Activated T-helper 2 cell treated with anti-CD3 and anti-CD28 coated beads, Interferon-gamma antibody, Interleukin-2, Interleukin-4, amounts not matched to agents 10 μg/mL and 5 μg/mL and 100 μg/mL, durations not matched to agents 14 hours and 24 hours and 36 hours (primary cell): ENCODE measurements around the gene GPR142. TPM values are rescaled to one million over a fixed set of nuclear protein-coding genes. Genes with fewer than 3 reads are reported as not detected.
"Not testable (repeated sequence)": the region's sequence is repeated elsewhere in the genome, so short reads cannot be mapped to it uniquely, and the experiment has no call there.

Source experiments
- DNase-seq: peaks from one replicate; pipeline ENCODE4 v3.0.0; 2021; ENCODE audit warnings: low spot score
- H3K27ac Mint-ChIP-seq: one replicate; pipeline ENCODE4 v1.8.0; 2021; ENCODE audit warnings: mixed read lengths
- H3K27me3 Mint-ChIP-seq: one replicate; pipeline ENCODE4 v1.8.0; 2021; ENCODE audit warnings: low read depth, mixed read lengths
- H3K36me3 Mint-ChIP-seq: one replicate; pipeline ENCODE4 v1.8.0; 2021; ENCODE audit warnings: low read depth, mixed read lengths
- H3K4me1 Mint-ChIP-seq: one replicate; pipeline ENCODE4 v1.8.0; 2021; ENCODE audit warnings: low read depth, mixed read lengths
- H3K4me3 Mint-ChIP-seq: one replicate; pipeline ENCODE4 v1.8.0; 2021; ENCODE audit warnings: low read depth, mild to moderate bottlenecking, moderate library complexity, mixed read lengths
- H3K9me3 Mint-ChIP-seq: one replicate; pipeline ENCODE4 v1.8.0; 2021; ENCODE audit warnings: mixed read lengths
- intact Hi-C: fragments of 100-400 bp; cut with micrococcal nuclease; formaldehyde crosslinking; loops from one replicate; pipeline ENCODE4 v1.15.1; 2023
- total RNA-seq: library from RNA; stranded (reverse); gene quantifications from 2 replicates; pipeline ENCODE4 v1.2.3, GENCODE V29; 2022

Gene GPR142
- total RNA-seq, 1 donor from 2014 or later, result not detected

DNA sequence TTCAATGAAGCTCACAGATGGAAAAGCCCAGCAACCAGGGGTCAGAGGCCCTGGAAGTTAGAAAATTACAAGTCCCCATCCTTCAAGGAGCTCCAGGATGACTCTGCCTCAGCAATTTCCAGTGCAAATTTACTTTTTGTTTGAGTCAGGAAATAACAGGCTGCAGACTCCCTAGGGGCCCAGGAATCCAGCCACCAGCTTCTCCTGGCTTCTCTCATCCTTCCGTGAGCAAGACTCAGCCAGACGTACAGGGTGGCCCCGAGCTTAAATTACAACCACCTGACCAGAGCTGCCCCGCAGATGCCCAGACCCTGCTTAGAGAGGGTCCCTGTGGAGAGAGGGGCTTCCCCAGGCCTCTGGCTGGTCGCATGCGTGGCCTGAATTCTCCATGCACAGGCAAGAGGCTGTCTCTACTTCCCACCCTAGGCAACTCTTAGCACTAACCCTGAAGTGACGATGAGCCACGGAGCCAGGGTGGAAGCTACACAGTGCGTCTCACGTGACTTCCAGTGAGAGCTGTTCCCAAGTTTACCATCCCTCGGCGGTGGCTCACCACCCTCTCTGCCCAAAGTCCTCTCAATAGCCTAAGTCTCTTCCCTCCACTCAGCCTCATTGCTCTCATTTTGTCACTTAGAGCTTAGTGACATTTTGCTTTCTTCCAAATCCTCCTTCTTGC is 27.1 kb downstream of the GPR142 start:
- intact Hi-C loops, result no loop called here
- Mint-ChIP-seq H3K36me3 (no peaks in the 10 kb centered on the region), H3K9me3 (no peaks in the 10 kb centered on the region), H3K27ac (no peak overlapping the region), H3K27me3 (peaks cover 10% of the 10 kb centered on the region), H3K4me1 (no peaks in the 10 kb centered on the region), H3K4me3 (no peak overlapping the region)
- DNase-seq, result no peak

DNA sequence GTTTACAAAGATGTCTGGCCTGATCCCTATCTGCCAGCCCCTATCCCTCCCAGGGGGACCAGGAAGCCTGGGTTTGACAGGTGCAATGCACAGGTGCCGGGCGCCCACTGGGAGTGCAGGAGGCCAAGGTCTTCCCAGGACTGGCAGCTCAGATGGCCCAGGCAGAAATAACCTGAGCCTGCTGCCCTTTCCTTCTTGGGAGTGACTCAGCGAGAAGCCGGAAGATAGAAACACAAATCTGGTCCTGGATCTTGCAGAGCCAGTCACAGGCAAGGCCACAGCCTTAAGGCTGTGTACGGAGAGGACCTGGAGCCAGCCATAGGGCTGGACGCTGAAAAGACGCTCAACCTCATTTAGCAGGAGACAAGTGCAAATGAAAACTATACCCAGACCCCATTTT is 27.7 kb downstream of the GPR142 start:
- no peaks in the 10 kb centered on the region for H3K9me3 Mint-ChIP-seq
- intact Hi-C loops, result no loop called here
- no peak overlapping the region for H3K27ac Mint-ChIP-seq

DNA sequence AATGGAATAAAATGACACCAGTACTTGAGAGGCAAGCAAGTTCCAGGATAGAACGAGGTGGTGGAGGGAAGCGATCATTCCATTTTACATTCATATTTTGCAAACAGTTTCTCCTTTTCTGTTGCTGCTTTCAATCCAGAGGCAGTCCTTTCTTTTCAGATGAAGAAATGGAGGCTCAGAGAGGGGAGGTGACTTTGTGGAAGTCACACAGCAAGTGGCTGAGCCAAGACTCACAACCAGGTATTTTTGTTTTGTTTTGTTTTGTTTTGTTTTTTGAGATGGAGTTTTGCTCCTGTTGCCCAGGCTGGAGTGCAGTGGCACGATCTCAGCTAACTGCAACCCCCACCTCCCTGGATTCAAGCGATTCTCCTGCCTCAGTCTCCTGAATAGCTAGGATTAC is 29.3 kb downstream of the GPR142 start:
- Mint-ChIP-seq H3K4me3 (no peak overlapping the region), H3K27me3 (peaks cover 6% of the 10 kb centered on the region), H3K27ac (no peak overlapping the region), H3K36me3 (no peaks in the 10 kb centered on the region), H3K9me3 (no peaks in the 10 kb centered on the region), H3K4me1 (no peaks in the 10 kb centered on the region)
- intact Hi-C loops, result no loop called here
- no peak for DNase-seq

More for the DNA sequence above, 27.7 kb downstream of the GPR142 start:
- no peaks in the 10 kb centered on the region for H3K4me1 Mint-ChIP-seq
- H3K27me3 Mint-ChIP-seq, result peaks cover 7% of the 10 kb centered on the region
- DNase-seq, result no peak
- no peaks in the 10 kb centered on the region for H3K36me3 Mint-ChIP-seq
- no peak overlapping the region for H3K4me3 Mint-ChIP-seq

DNA sequence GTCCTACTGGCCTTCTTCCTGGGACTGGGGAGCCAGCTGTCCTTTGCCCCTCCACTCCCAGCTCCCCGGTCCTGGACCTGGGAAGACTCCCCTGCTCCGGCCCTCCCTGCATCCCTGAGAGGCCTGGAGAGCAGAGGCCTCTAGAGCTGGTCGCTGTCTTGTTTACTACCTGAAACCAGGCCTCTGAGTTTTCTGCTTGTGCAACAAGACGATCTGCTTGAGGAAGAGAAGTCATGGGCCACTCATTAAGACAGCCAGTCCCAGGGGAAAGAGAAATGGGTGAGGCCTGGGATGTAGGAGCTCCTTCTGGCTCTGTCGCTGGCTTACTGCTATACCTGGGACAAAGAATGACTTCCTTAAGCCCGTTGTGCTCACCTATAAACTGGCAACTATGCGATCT is 34.7 kb downstream of the GPR142 start:
- no peak for DNase-seq
- Mint-ChIP-seq H3K4me1 (no peaks in the 10 kb centered on the region), H3K4me3 (no peak overlapping the region), H3K27me3 (peaks cover 4% of the 10 kb centered on the region), H3K27ac (no peak overlapping the region), H3K36me3 (no peaks in the 10 kb centered on the region), H3K9me3 (no peaks in the 10 kb centered on the region)
- intact Hi-C loops, result no loop called here

DNA sequence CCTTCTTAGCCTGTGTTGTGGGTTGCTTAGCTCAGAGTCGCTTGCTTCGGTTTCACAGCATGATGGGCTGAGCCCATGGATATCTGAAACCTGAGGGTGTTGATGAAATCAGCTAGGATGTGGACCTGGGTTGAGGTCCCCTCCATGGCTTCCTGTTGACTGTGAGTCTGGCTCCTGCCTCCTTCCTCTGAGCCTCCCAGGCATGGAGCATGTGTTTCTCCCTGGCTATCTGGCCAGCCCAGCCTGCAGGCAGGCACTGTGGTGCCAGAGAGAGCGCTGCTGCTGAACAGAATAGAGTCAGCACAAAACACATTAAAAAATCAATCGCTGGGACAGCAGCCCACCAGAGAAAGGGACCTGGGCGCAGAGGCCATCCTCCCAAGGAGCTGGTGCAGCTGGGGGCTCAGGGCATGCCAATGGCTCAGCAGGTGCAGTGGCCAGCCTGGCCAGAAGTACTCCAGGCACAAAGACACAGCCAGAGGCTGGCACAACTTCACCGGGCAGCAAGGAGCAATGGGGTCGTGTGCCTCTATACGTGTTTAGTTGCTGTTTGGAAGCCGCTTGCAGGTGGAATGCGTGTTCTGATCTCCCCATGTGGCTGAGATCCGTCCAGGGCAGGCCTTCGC is 36.3 kb downstream of the GPR142 start:
- H3K36me3 Mint-ChIP-seq, result no peaks in the 10 kb centered on the region
- H3K27ac Mint-ChIP-seq, result no peak overlapping the region
- no peaks in the 10 kb centered on the region for H3K4me1 Mint-ChIP-seq
- no peak for DNase-seq
- H3K9me3 Mint-ChIP-seq, result no peaks in the 10 kb centered on the region
- H3K4me3 Mint-ChIP-seq, result no peak overlapping the region
- peaks cover 4% of the 10 kb centered on the region for H3K27me3 Mint-ChIP-seq
- intact Hi-C loops, result no loop called here

DNA sequence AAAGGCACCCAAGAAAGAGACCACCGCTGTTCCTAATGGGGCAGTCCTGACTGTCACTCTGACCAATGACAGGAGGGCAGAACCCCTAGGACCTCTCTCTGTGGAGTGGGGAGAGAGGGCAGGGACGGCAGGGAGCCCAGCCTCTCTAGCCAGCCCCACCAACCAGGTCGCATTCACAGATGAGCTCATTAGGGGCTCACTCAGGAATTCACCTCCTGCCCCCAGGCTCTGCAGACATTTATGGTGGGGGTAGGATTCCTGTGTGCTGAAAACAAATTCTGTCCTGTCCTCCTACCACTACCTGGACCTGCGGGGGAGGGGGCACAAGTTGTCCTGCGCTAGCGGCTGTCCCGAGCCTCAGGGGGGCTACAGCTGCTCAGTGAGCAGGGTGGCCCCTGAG is 36.9 kb downstream of the GPR142 start:
- H3K9me3 Mint-ChIP-seq, result no peaks in the 10 kb centered on the region

DNA sequence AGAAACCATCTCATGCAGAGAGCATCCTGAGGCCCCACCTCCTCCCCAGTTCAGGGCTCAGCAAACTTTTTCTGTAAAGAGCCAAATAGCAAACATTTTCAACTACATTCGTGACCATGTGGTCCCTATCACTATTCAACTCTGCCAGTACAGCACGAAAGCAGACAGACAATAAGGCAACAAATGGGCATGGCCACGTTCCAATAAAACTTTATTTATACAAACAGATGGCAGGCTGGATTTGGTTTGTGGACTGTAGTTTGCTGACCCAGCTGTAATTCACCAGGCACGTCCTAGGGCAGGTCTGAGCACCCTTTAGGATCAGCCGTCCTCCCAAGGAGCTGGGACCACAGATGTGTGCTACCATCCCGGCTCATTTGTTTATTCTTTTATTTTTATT is 37.5 kb downstream of the GPR142 start:
- Mint-ChIP-seq H3K27me3 (peaks cover 4% of the 10 kb centered on the region), H3K9me3 (no peaks in the 10 kb centered on the region), H3K4me3 (no peak overlapping the region), H3K4me1 (no peaks in the 10 kb centered on the region), H3K36me3 (no peaks in the 10 kb centered on the region), H3K27ac (no peak overlapping the region)
- no peak for DNase-seq
- intact Hi-C loops, result no loop called here

More for the DNA sequence above, 36.9 kb downstream of the GPR142 start:
- peaks cover 4% of the 10 kb centered on the region for H3K27me3 Mint-ChIP-seq
- H3K36me3 Mint-ChIP-seq, result no peaks in the 10 kb centered on the region
- intact Hi-C loops, result no loop called here
- H3K4me1 Mint-ChIP-seq, result no peaks in the 10 kb centered on the region
- no peak for DNase-seq
- no peak overlapping the region for H3K27ac Mint-ChIP-seq
- no peak overlapping the region for H3K4me3 Mint-ChIP-seq

DNA sequence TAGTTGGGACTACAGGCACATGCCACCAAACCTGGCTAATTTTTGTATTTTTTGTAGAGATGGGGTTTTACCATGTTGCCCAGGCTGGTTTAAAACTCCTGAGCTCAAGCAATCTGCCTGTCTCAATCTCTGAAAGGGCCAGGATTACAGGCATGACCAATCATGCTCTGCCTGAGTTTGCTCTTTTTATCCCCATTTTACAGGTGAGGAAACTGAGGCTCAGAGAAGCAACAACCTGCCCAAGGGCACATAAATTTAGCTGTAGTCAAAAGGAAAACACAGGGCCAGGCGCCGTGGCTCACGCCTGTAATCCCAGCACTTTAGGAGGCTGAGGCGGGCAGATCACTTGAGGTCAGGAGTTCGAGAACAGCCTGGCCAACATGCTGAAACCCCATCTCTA is 38.0 kb downstream of the GPR142 start:
- DNase-seq, H3K27ac Mint-ChIP-seq, H3K4me1 Mint-ChIP-seq, intact Hi-C loops, H3K9me3 Mint-ChIP-seq, H3K4me3 Mint-ChIP-seq, H3K27me3 Mint-ChIP-seq, H3K36me3 Mint-ChIP-seq: not testable (repeated sequence)

DNA sequence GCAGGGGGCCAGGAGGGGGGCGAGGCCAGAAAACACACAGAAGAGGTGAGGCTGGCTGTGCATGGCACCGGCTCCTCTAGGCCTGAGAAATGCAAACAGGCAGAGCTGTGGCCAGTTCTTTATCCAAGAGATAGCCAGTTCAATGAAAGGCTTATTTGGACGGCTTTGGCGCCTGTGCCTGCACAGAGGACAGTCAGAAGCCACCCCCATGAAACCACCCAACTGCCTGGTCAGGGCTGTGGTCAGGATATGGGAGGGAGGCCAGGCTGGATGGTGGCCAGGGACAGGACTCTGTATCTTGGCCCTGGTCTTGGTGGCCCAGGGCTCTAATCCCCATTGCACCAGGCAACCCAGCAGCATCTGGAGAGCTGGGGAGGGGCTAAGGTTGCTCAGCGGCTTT is 40.1 kb downstream of the GPR142 start:
- Mint-ChIP-seq H3K4me3 (no peak overlapping the region), H3K9me3 (no peaks in the 10 kb centered on the region), H3K36me3 (no peaks in the 10 kb centered on the region), H3K4me1 (no peaks in the 10 kb centered on the region), H3K27ac (no peak overlapping the region), H3K27me3 (peaks cover 2% of the 10 kb centered on the region)
- DNase-seq, result no peak
- intact Hi-C loops, result no loop called here

DNA sequence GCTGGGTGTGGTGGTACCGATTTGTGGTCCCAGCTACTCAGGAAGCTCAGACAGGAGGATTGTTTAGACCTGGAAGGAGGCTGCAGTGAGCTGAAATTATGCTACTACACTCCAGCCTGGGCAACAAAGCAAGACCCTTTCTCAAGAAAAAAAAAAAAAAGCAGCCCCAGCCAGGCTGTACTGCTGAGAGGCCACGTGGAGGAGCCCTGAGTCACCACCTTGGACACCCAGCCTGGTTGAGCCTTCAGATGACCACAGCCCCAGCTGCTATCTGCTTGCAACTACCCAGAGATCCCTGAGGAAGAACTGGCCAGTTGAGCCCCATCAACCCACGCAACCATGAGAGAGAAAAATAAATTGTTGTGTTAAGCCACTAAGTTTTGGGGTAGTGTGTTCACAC is 41.0 kb downstream of the GPR142 start:
- DNase-seq, result no peak
- no peaks in the 10 kb centered on the region for H3K9me3 Mint-ChIP-seq
- H3K27ac Mint-ChIP-seq, result no peak overlapping the region
- H3K4me3 Mint-ChIP-seq, result no peak overlapping the region
- no peaks in the 10 kb centered on the region for H3K4me1 Mint-ChIP-seq
- intact Hi-C loops, result no loop called here
- no peaks in the 10 kb centered on the region for H3K36me3 Mint-ChIP-seq
- H3K27me3 Mint-ChIP-seq, result peaks cover 2% of the 10 kb centered on the region

DNA sequence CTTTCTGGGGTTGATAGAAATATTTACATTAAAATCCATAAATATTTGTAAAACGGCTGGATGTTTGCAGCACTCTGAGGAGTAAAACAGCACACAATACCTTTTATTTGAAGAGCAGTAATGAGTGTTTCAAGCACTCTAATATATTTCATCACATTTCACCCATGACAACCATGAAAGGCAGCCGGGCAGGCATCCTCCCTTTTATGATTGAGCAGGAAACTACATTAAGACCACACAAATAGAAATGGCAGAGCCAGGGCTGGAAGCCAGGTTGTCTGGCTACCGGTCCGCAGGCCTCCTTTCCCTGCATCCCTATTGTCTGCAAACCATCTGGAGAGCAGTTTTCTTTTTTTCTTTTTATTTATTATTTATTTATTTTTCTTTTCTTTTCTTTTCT is 41.5 kb downstream of the GPR142 start:
- Mint-ChIP-seq H3K9me3 (no peaks in the 10 kb centered on the region), H3K27ac (no peak overlapping the region), H3K4me3 (no peak overlapping the region), H3K36me3 (no peaks in the 10 kb centered on the region), H3K27me3 (peaks cover 2% of the 10 kb centered on the region), H3K4me1 (no peaks in the 10 kb centered on the region)
- DNase-seq, result no peak
- intact Hi-C loops, result no loop called here

DNA sequence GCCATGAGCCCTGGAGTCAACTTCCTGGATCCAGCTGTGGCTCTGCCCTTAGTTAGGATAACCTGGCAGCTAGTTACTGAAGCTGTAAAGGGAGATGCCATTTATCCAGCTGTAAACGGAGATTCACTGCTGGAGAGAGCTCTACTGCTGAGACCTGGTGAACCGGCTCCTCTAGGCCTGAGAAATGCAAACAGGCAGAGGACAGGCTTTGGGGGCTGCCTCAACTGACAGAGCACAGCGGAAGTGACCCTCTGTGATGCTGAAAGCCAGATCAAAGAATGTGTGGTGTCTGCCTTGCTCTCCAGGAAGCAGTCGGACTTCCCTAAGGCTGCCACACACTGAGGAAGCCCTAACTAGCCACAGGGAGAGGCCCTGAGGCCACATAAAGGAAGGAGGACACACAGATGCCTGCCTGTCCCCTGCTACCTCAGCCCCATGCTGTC is 42.7 kb downstream of the GPR142 start:
- no peak overlapping the region for H3K4me3 Mint-ChIP-seq
- no peaks in the 10 kb centered on the region for H3K9me3 Mint-ChIP-seq

DNA sequence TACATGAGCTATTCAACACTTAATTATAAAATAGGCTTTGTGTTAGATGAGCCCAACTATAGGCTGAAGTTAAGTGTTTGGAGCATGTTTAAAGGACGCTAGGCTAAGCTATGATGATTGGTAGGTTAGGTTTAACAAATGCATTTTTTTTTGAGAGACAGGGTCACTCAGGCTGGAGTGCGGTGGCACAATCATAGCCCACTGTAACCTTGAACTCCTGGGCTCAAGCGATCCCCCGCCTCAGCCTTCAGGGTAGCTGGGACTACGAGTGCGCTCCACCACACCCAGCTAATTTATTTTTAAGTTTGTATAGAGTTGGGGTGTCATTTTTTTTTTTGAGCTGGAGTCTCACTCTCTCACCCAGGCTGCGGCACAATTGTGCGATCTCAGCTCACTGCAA is 45.3 kb downstream of the GPR142 start:
- no peaks in the 10 kb centered on the region for H3K36me3 Mint-ChIP-seq
- peaks cover 2% of the 10 kb centered on the region for H3K27me3 Mint-ChIP-seq
- no peaks in the 10 kb centered on the region for H3K9me3 Mint-ChIP-seq
- intact Hi-C loops, result no loop called here
- no peak overlapping the region for H3K4me3 Mint-ChIP-seq
- peaks cover 4% of the 10 kb centered on the region for H3K4me1 Mint-ChIP-seq
- no peak overlapping the region for H3K27ac Mint-ChIP-seq
- no peak for DNase-seq

More for the DNA sequence above, 42.7 kb downstream of the GPR142 start:
- no peak overlapping the region for H3K27ac Mint-ChIP-seq
- no peak for DNase-seq
- intact Hi-C loops, result no loop called here
- H3K36me3 Mint-ChIP-seq, result no peaks in the 10 kb centered on the region
- peaks cover 2% of the 10 kb centered on the region for H3K27me3 Mint-ChIP-seq
- H3K4me1 Mint-ChIP-seq, result no peaks in the 10 kb centered on the region
